Activated CD8-positive, alpha-beta memory T cell treated with anti-CD3 and anti-CD28 coated beads, Interleukin-2, amount 10 ng/mL, durations not matched to agents 7 days and 5 days (primary cell): Measurements from ENCODE around the gene HPCAL1. TPM values are rescaled to one million over a fixed set of nuclear protein-coding genes. Genes with fewer than 3 reads are reported as not detected.

ENCODE experiments used
- ATAC-seq: fragments of 150-1000 bp; cut with Tn5 transposase; one replicate; pipeline ENCODE4 v1.10.0; 2021; ENCODE audit warnings: moderate library complexity
- CTCF ChIA-PET: fragments of 350-600 bp; sonication (Branson Sonifier 250); formaldehyde crosslinking; loops from one replicate; lab custom pipeline; 2021; ENCODE audit warnings: antibody characterized with exemption; lab: Charles Lee
- DNase-seq: peaks from one replicate; pipeline ENCODE4 v3.0.0-alpha.2; 2020
- H3K27ac Mint-ChIP-seq: one replicate; pipeline ENCODE4 v1.8.0; 2021; ENCODE audit warnings: mild to moderate bottlenecking, mixed read lengths
- H3K27me3 Mint-ChIP-seq: one replicate; pipeline ENCODE4 v1.8.0; 2021; ENCODE audit warnings: mixed read lengths
- H3K36me3 Mint-ChIP-seq: one replicate; pipeline ENCODE4 v1.8.0; 2021; ENCODE audit warnings: mild to moderate bottlenecking, mixed read lengths
- H3K4me1 Mint-ChIP-seq: one replicate; pipeline ENCODE4 v1.8.0; 2021; ENCODE audit warnings: mixed read lengths
- H3K4me3 Mint-ChIP-seq: one replicate; pipeline ENCODE4 v1.8.0; 2021; ENCODE audit warnings: mild to moderate bottlenecking, moderate library complexity, mixed read lengths
- H3K9me3 Mint-ChIP-seq: one replicate; pipeline ENCODE4 v1.8.0; 2022; ENCODE audit warnings: low read depth, mixed read lengths
- total RNA-seq, 2 experiments: library from RNA; stranded (reverse); gene quantifications; one replicate each; pipeline ENCODE4 v1.2.3, GENCODE V29; 2021

Gene HPCAL1
- total RNA-seq, 2 experiments from 2014 or later, result 29.0 to 47.0 TPM

DNA sequence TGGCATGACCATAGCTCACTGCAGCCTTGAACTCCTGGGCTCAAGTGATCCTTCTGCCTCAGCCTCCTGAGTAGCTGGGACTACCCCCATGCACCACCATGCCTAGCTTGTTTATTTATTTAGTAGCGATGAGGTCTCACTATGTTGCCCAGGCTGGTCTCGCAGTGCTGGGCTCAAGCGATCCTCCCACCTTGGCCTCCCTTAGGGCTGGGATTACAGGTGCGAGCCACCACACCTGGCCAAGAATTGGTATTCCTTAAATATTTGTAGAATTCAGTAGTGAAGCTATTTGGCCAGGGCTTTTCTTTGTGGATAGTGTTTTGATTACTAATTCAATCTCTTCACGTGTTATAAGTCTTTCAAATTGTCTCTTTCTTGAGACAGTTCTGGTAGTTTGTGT lies 89.4 kb downstream of the HPCAL1 start:
- no peaks in the 10 kb centered on the region for H3K27me3 Mint-ChIP-seq
- no peak overlapping the region for H3K4me3 Mint-ChIP-seq
- no peak overlapping the region for H3K27ac Mint-ChIP-seq
- H3K9me3 Mint-ChIP-seq, result no peaks in the 10 kb centered on the region
- no peaks in the 10 kb centered on the region for H3K36me3 Mint-ChIP-seq
- ATAC-seq (no peak), DNase-seq (no peak)
- CTCF ChIA-PET, result no interaction called here
- H3K4me1 Mint-ChIP-seq, result peaks cover 10% of the 10 kb centered on the region

DNA sequence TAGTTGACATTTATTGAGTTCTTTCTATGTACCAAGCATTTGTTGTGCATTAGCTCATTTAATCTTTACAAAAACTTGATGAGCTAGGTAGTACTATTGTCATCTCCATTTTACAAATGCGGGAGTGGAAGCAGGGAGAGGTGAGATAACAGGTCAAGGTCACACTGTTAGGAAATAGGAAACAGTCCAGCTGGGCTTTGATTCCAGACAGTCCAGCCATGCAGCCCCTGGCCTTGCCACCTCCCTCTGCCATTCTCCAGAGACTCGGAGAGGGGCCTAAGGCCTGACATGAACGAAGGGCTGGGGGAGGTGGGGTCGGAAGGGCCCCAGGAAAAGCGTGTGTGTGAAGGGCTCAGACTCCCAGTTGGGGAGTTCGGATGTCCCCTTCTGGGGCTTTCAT lies 89.8 kb downstream of the HPCAL1 start:
- H3K9me3 Mint-ChIP-seq, result no peaks in the 10 kb centered on the region
- no peak overlapping the region for H3K4me3 Mint-ChIP-seq
- CTCF ChIA-PET, result no interaction called here
- DNase-seq (no peak), ATAC-seq (no peak)
- no peaks in the 10 kb centered on the region for H3K27me3 Mint-ChIP-seq
- no peak overlapping the region for H3K27ac Mint-ChIP-seq
- no peaks in the 10 kb centered on the region for H3K36me3 Mint-ChIP-seq
- H3K4me1 Mint-ChIP-seq, result peaks cover 7% of the 10 kb centered on the region

DNA sequence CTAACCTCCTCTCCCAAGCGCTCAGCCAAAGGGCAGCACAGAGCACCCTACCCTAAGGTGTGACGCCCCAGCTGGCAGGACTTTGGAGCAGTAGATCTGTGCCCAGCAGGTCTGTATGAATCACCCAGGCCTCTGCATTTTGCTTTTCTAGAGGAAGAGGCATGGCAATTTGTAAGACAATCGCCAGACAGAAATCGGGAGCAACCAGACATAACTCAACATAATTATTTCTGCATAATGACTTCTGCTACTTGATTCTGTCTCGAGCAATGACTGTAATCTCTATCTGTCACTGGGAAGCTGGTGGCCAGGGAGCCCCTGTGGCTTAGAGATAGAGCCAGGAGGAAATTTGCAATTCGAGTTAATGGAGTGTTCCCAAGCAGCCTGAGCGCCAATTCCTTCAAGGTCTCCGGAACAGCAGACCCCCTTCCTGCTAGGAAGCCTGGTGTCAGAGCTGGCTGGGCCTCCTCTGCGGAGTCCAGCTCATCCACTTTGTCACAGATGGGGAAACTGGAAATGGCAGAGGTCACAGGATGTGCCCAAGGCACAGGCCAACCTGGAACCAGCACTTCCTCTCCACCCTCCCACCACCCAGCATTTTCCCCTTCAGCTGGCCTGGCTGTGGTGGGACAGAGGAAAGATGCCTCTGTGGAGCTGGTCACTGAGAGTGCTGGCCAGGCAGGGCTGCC lies 90.4 kb downstream of the HPCAL1 start:
- Mint-ChIP-seq H3K4me3 (no peak overlapping the region), H3K27me3 (no peaks in the 10 kb centered on the region), H3K9me3 (no peaks in the 10 kb centered on the region), H3K27ac (no peak overlapping the region), H3K4me1 (peaks cover 7% of the 10 kb centered on the region), H3K36me3 (no peaks in the 10 kb centered on the region)
- CTCF ChIA-PET, result interaction anchor here (0.6 to 1.0 kb wide), 2 partner anchors 16 to 375 kb away, joined by 3 read pairs; no protein-coding TSS in a partner anchor
- DNase-seq, result no peak
- ATAC-seq, result no peak

DNA sequence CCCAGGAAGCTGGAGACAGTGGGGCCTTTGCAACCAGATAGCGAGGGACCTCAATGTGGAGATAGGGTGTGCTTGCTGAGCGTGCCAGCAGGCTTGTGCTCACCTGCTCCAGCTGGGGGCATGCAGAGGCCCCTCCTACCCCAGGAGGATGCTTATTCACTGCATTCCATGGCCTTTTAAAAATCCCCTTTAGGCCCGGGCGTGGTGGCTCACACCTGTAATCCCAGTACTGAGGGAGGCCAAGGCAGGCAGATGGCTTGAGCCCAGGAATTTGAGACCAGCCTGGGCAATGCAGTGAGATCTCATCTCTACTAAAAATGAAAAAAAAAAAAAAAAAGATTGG lies 90.9 kb downstream of the HPCAL1 start:
- no peak overlapping the region for H3K4me3 Mint-ChIP-seq
- H3K27ac Mint-ChIP-seq, result no peak overlapping the region
- CTCF ChIA-PET, result interaction anchor here (0.6 to 1.0 kb wide), 2 partner anchors 16 to 375 kb away, joined by 3 read pairs; no protein-coding TSS in a partner anchor
- ATAC-seq (no peak), DNase-seq (no peak)
- H3K9me3 Mint-ChIP-seq, result no peaks in the 10 kb centered on the region
- H3K36me3 Mint-ChIP-seq, result peaks cover under 1% of the 10 kb centered on the region
- peaks cover 7% of the 10 kb centered on the region for H3K4me1 Mint-ChIP-seq
- no peaks in the 10 kb centered on the region for H3K27me3 Mint-ChIP-seq

DNA sequence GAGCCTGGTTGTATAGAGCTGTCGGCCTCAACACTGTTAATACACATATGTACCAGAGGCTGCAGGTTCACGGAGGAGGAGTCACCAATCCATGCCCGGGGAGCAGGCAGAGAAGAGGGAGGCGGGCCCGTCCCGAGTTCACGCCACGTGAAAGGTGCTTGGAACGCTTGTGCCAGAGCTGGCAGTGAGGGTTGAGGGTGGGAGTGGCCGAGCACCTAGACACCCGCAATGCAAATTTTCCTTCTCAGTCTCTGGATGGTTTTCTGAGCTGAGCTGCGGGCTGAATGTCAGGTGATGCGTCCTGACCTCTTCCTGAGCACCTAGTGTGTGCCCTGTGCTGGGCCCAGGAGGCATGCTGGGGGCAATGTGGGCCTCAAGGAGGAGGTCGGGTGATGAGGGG lies 93.2 kb downstream of the HPCAL1 start:
- H3K27me3 Mint-ChIP-seq, result no peaks in the 10 kb centered on the region
- no peaks in the 10 kb centered on the region for H3K9me3 Mint-ChIP-seq
- ATAC-seq (no peak), DNase-seq (no peak)
- CTCF ChIA-PET, result no interaction called here
- no peak overlapping the region for H3K4me3 Mint-ChIP-seq
- H3K36me3 Mint-ChIP-seq, result peaks cover 12% of the 10 kb centered on the region
- H3K27ac Mint-ChIP-seq, result no peak overlapping the region
- peaks cover 13% of the 10 kb centered on the region for H3K4me1 Mint-ChIP-seq

DNA sequence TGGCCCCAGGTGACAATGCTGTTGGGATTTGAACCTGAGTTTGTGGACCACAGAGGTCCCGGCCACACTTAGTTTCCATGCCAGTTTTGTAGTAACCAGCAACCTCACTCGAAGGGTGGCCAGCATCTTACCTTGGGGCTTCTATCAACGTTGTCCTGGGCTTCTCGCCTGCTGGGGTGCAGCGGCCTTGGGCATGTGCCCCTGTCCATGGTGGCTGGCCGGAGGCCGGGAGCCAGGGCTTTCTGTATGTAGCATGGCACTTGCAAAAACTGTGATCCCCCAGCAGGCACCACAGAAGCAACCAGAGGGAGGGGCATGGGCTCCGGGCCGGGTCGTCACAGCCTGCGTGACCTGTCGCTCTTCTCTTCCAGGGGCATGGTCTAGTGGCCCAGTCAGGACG lies 93.8 kb downstream of the HPCAL1 start:
- Mint-ChIP-seq H3K4me1 (peaks cover 18% of the 10 kb centered on the region), H3K36me3 (peaks cover 14% of the 10 kb centered on the region), H3K27me3 (no peaks in the 10 kb centered on the region), H3K27ac (no peak overlapping the region), H3K9me3 (no peaks in the 10 kb centered on the region), H3K4me3 (no peak overlapping the region)
- no peak for DNase-seq
- no peak for ATAC-seq
- CTCF ChIA-PET, result interaction anchor here (0.6 kb wide), 1 partner anchor 198 kb away, joined by 5 read pairs; no protein-coding TSS in a partner anchor

DNA sequence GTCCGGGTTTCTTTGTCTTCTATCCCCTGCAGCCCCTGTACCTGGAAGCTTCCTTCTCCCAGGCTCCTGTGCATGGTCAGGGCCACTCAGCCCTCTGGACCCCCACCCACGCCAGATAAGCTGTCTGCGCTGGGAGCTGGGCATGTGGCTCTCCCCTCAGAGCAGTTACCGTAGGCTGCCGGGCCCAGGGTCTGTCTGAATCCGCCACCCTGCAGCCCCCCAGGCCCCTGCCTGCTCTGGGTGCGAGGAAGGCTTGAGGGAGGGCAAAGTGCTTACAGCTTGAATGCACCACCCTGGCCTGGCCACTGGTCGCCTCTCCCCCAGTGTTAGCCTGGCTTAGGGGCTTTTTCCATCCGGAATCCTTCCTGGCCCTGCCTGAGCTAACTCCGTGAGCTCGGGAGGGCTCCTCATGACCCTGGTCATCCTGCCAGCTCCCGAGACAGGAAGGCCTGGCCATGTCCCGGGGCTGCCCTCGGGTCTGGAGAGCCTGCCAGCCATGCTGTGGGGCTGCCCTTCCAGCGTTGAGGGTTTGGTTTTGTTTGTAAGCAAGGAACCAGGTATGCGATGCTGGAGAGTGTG lies 94.7 kb downstream of the HPCAL1 start:
- H3K4me1 Mint-ChIP-seq, result peaks cover 20% of the 10 kb centered on the region
- H3K4me3 Mint-ChIP-seq, result no peak overlapping the region
- H3K27ac Mint-ChIP-seq, result no peak overlapping the region
- no peaks in the 10 kb centered on the region for H3K27me3 Mint-ChIP-seq
- ATAC-seq, result no peak
- no peak for DNase-seq
- H3K36me3 Mint-ChIP-seq, result peaks cover 14% of the 10 kb centered on the region
- CTCF ChIA-PET, result interaction anchor here (0.6 to 1.7 kb wide), 2 partner anchors 12 to 198 kb away, joined by 5 to 6 read pairs; no protein-coding TSS in a partner anchor
- H3K9me3 Mint-ChIP-seq, result no peaks in the 10 kb centered on the region

DNA sequence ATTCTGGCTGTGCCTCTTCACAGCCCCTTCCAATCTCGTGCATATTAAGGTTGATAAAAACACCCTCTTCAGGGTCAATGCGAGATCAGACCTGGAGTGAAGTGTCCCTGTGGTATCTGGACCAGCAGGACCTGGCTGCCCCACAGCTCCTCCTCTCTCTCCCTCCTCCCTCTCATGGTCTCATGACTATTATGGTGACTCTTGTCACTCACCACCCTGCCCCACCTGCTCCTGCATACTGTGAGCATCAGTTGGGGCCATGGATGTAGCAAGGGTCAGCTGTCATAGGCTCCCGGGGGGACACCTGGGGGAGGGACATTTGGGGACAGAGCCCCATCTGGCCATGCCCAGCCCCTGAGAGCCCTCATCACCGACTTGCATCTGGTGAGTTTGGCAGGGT lies 95.2 kb downstream of the HPCAL1 start:
- peaks cover 14% of the 10 kb centered on the region for H3K36me3 Mint-ChIP-seq
- CTCF ChIA-PET, result interaction anchor here (1.7 kb wide), 1 partner anchor 11 kb away, joined by 6 read pairs; no protein-coding TSS in a partner anchor
- DNase-seq, result no peak
- ATAC-seq, result peak; percentile 22
- H3K27me3 Mint-ChIP-seq, result no peaks in the 10 kb centered on the region
- H3K9me3 Mint-ChIP-seq, result no peaks in the 10 kb centered on the region
- H3K4me3 Mint-ChIP-seq, result no peak overlapping the region
- H3K27ac Mint-ChIP-seq, result no peak overlapping the region
- peaks cover 20% of the 10 kb centered on the region for H3K4me1 Mint-ChIP-seq

DNA sequence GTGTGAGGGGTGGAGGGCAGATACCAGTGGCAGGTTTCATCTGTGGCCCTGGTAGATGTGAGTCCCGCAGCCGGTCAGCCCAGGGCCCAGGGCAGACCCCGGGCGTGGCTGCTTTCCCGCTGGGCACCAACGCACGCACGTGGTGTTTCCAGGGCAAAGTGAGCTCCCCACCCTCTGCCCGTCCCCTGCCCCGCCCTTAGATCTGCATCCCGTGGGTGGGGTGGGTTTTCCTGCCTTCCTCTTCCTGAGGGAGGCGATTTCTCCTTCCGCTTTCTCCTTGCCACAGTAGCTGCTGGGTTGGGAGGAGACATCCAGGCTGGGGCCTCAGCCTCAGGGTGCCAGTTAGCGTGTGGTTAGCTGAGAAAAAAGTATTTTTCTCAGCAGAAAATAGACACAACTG lies 95.8 kb downstream of the HPCAL1 start:
- Mint-ChIP-seq H3K36me3 (peaks cover 14% of the 10 kb centered on the region), H3K9me3 (no peaks in the 10 kb centered on the region), H3K27me3 (no peaks in the 10 kb centered on the region), H3K4me1 (peaks cover 20% of the 10 kb centered on the region), H3K4me3 (no peak overlapping the region), H3K27ac (peak overlapping the region; percentile 76)
- DNase-seq, result no peak
- no peak for ATAC-seq
- CTCF ChIA-PET, result interaction anchor here (1.7 kb wide), 1 partner anchor 11 kb away, joined by 6 read pairs; no protein-coding TSS in a partner anchor

DNA sequence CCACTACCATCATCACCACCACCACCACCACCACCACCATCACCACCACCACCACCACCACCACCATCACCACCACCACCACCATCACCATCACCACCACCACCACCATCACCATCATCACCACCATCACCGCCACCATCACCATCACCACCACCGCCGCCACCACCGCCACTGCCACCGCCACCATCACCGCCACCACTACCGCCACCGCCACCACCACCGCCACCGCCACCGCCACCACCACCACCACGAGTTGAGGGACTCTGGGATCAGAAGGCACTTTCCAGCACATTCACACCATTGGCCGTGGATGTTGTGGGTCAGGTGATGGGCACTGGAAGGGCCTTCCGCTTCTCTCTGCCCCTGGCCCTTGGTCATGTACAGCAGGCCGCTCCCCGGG lies 96.7 kb downstream of the HPCAL1 start:
- Mint-ChIP-seq H3K27me3 (no peaks in the 10 kb centered on the region), H3K4me1 (peaks cover 20% of the 10 kb centered on the region), H3K36me3 (peaks cover 14% of the 10 kb centered on the region), H3K9me3 (no peaks in the 10 kb centered on the region), H3K27ac (peak overlapping the region; percentile 33), H3K4me3 (no peak overlapping the region)
- CTCF ChIA-PET, result interaction anchor here (1.0 kb wide), 1 partner anchor 10 kb away, joined by 4 read pairs; no protein-coding TSS in a partner anchor
- ATAC-seq (no peak), DNase-seq (no peak)

DNA sequence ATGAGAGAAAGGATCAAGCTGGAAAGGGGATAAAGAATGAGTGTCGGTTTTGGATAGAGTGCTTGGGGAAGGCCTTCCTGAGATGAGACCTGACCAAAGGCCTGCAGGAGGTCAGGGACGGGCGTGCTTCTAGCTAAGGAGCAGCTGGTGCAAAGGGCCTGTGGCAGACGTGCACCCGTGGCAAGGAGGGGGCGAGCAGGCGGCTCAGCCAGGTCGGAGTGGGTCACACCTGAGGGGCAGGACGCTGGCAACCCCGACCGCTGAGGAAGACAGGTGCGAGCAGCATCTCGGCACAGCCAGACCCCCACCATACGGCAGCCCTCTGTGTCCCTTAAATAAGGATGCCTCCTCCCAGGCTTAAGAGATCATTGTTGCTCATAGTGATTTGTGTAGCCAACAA lies 97.3 kb downstream of the HPCAL1 start:
- H3K27me3 Mint-ChIP-seq, result no peaks in the 10 kb centered on the region
- H3K4me1 Mint-ChIP-seq, result peaks cover 20% of the 10 kb centered on the region
- no peak for DNase-seq

DNA sequence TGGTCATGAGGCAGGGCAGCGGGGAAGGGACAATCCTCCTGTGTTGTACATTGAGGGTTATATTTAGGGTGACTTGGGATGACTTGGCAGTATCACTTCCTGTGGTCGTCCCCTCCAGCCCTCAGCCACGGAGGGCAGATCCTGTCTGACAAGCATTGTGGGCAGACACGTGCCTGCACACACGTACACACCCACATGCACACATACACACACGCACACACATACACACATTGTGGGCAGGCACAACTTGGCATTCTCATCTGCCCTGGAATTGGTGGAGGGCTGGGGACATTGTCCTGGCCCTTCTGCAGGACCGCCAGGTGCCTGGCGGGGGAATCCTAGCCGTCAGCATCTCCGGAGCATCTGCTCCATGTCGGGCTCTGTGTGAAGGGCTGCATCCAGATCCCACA lies 97.9 kb downstream of the HPCAL1 start:
- H3K27ac Mint-ChIP-seq, result peak overlapping the region; percentile 65
- no peaks in the 10 kb centered on the region for H3K9me3 Mint-ChIP-seq
- no peaks in the 10 kb centered on the region for H3K27me3 Mint-ChIP-seq
- peak; percentile 46 for ATAC-seq
- H3K4me1 Mint-ChIP-seq, result peaks cover 20% of the 10 kb centered on the region
- CTCF ChIA-PET, result no interaction called here
- no peak overlapping the region for H3K4me3 Mint-ChIP-seq
- H3K36me3 Mint-ChIP-seq, result peaks cover 14% of the 10 kb centered on the region
- DNase-seq, result peak; percentile 72

More for the DNA sequence above, 97.3 kb downstream of the HPCAL1 start:
- no peak for ATAC-seq
- no peak overlapping the region for H3K4me3 Mint-ChIP-seq
- no peaks in the 10 kb centered on the region for H3K9me3 Mint-ChIP-seq
- peaks cover 14% of the 10 kb centered on the region for H3K36me3 Mint-ChIP-seq
- H3K27ac Mint-ChIP-seq, result peak overlapping the region; percentile 65
- CTCF ChIA-PET, result interaction anchor here (1.0 kb wide), 1 partner anchor 9 kb away, joined by 4 read pairs; no protein-coding TSS in a partner anchor

DNA sequence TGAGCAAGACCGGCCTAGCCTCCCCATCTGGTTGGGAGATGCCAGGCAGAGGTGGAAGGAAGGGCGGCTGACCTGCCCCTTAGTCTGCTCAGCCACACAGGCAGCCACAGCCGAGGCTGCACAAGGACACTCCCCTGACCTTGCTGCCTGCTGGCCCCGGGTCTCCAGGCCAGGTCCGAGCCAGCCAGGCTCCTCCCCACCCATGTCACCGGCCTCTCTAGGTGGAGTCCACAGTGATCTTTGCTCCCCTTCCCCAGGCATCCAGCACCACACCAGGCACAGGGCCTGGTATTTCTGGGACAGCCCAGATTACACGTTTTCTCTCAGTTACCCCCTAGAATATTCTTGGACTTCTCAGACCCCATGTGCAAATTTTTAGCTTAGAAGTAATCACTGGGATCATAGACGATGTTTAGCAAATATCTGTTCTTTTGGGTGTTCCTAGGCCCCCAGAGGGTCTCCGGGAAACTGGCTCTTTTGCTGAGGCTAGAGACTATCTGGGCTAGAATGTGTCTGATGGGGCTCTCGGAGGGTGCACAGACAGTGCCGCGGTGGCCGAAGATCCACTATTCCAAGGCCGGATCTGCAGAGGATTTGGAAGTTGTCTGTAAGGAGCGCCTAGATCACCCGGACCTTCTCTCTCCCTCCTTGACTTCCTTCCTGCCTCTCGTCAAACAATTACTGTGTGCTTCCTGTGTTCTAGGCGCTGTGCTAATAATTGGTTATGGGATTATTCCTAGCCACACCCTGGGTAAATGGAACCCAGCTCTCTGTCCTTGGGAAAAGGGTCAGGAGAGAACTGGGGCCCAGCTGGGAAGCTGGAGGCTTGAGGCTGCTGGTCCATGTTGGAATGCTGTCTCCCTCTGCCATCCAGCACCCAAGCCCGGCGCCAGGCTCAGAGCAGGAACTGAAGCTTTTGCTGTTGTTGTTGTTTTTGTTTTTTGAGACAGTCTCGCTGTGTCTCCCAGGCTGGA lies 98.6 kb downstream of the HPCAL1 start:
- no peaks in the 10 kb centered on the region for H3K9me3 Mint-ChIP-seq
- H3K4me1 Mint-ChIP-seq, result peaks cover 20% of the 10 kb centered on the region
- no peak overlapping the region for H3K4me3 Mint-ChIP-seq
- no peaks in the 10 kb centered on the region for H3K27me3 Mint-ChIP-seq
- no peak for ATAC-seq
- H3K27ac Mint-ChIP-seq, result peak overlapping the region; percentile 65
- H3K36me3 Mint-ChIP-seq, result peaks cover 14% of the 10 kb centered on the region
- DNase-seq, result no peak
- CTCF ChIA-PET, result no interaction called here
